ENCODE data around the gene HOXB13.

HOXB13 gene

DNA sequence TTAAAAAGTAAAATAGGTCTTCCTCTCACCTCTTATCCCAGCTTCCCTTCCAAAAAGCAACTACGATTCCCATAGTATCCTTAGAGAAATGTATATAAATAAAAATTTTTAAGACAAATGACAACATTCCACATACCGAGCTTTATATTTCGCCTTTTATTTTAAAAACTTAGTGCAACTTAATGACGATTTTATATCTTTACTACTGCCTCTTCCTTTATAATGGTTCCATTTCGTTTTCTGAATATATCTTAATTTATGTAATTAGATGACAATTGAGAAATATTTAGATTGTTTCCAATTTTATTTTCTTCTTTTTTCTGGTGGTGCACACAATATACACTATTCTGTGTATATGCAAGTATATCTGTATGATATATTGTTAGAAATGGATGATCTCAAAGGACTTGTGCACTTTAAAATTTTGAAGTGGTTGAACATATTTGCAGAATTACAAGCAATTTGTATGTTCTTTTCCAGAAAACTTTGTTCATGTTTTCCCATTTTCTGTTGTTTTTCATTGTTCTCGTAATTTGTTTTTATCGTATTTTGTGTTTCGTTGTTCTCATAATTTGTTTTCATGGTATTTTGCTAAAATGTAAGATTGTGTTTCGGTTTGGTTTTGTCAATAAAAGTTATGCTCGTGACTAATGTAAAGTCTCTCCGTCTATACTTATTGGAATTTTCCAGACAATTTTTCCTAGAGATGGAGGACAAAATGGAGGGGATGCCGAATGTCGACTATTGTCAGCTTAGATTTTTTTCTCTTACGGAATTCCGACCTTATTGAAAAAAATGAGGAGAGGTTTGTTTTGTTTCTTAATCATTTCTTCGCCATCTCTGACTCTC lies 20.4 kb upstream of the HOXB13 start:
- no peak for DNase-seq (ENCODE audit: low spot score)
- FAIRE-seq, result no peak

DNA sequence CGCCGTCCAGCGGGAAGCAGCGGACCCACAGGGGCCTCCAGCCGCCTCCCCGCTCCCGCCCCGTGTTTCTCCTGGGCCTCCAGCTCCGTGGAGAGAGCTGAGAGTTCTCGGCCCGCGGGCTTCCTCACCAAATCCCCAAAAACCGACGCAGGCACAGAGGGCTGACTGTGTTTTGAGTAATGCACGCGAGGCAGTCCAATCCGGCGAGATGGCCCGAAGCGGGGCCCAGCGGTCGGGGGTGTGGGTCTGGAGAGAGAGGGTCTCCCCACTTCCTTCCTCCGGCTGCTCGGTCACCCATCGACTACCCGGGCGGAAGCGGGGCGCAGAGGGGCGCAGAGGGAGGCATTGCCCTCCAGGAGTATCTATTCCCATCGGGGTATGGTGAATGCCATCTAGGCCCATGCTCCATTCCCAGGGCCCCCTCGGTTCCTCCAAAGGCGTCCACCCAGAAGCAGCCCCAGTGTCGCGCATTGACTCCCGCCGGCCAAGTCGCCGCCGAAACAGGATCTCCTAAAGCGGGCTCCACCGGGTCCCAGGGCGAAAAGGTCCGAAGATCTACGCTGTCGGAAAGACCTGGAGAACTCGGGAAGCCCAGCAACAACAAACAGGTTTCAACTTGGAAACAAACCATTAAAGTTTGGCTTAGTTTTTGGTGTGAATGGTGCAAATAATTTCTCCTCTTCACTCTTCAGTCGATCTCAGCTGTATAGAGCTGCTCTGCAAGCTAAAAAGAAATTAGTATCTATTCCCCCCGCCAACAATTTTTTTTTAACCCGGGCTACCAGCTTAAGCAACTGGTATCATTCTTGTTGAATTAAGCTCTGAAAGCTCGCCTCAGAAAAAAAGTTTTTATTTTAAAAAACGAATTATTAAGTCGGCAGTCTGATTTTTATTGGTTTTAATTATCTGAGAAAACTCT lies 19.2 kb upstream of the HOXB13 start:
- DNase-seq (ENCODE audit: low spot score) (no peak), FAIRE-seq (no peak)

DNA sequence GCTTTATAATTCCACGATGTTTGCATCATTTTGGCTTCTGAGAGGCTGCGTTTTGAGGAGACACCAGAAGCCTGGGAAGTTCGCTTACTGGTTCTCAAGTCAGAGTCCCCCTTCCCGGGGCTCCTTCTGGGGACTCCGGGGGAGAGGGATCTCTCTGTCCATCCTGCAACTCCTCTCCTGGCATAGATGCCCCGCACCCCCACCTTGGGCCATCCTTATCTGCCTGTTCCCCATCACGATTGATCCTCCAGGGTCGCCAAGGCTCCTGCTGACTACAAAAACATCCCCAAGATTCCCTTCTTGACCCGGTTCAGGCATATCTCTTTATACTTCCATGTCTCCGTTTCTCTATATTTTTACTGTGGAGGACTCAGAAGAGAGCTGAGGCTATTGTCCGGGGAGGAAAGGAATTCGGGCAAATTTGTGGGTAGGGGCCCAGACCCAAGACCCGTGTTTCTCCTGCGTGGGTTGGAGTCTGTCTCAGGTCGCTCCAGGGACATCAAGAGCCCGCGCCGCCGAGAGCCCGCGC lies 18.4 kb upstream of the HOXB13 start:
- DNase-seq (ENCODE audit: low spot score) (no peak), FAIRE-seq (no peak)

DNA sequence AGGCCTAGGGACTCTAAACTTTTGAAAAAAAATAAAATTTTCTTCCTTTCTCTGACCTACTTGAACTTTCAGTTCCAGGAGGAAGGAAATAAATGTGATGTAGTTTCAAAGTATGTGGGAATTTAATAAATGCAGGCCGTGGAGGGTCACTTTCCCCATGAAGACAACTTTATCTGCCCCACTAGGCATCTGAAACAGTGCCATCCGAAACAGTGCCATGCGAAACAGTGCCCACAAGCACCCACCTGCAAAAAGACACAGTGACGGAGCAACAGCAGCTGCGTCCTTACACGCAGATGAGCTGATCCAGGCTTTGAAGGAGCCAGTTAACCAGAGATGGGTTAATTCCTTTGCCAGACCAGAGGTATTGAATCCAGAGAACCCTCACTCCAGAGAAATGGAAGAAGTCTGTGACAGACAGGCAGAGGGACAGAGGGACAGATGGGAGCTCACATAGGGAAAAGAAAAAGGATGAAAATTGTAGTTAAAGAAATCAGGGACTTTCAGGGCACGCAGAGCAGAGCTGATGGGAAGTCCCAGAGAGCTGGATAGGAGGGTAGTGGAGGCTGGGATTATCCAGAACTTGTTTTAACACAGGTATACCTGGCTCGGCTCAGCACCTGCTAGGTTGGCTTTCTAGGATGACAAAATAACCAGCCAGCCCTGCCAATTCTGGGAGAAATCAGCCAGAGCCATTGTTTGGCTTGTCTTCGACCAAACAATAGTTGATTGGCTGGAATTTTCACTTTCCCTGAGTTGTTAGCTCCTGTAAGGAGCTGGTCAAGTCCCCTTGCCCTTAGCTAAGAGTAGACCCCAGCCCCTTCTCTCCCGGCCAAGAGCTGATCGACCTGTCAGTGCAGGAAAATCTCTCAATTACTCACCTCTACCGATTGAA lies 17.1 kb upstream of the HOXB13 start:
- DNase-seq (ENCODE audit: low spot score) (no peak), FAIRE-seq (no peak)

- DNase-seq (ENCODE audit: low spot score) (no peak), FAIRE-seq (no peak)
These were observed 12.0 kb upstream of the HOXB13 start for GRCh38 chr17:48740537-48740936.

DNA sequence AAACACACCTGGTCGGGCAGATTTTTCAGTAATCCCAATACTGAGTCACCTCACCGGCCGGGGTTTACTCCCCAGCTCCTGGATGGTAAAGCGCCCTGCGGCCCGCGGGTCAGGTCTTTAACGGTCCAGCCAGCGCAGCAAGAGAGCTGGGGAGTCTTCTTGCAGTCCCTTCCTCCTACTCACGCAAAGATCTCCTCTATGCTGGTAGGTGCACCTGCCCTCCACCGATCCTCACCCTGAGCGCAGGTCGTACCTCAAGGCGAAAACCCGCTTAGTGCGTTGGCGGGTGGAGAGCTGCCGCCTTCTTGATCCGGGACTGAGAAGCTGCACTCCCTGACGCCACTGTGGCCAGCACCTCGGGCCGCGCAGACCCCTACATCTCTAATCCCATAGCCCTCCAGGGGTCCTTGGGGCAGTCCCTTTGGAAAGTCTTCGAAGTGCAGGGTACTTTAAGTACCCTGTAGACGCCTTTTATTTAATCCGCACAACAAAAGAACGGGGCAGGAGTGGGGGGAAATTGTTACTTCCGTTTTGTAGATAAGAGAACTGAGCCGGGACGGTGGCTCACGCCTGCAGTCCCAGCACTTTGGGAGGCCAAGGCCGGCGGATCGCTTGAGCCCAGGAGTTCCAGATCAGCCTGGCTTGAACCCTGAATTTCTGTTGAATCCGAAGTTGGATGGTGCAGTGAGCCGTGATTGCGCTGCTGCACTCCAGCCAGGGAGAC lies 10.4 kb upstream of the HOXB13 start:
- DNase-seq (ENCODE audit: low spot score), result no peak
- FAIRE-seq, result no peak

DNA sequence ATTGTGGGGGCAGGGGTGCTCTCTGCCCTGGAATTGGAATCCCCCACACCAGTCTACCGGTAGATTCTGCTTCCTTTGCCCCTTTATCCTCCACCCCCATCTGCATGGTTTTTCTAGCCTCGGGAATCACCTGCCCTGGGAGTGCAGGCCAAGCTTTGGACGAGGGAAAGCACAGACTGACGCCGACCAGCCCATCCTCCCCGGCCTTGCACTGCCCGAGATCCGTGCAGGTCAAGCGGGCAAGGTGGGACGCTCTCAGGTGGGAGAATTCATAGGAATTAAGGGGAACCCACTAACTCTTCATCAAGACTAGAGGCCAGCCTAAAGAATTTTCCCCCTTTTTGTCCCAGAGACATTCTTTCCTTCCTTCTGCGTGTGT lies 9.9 kb upstream of the HOXB13 start:
- FAIRE-seq (no peak), DNase-seq (ENCODE audit: low spot score) (no peak)

DNA sequence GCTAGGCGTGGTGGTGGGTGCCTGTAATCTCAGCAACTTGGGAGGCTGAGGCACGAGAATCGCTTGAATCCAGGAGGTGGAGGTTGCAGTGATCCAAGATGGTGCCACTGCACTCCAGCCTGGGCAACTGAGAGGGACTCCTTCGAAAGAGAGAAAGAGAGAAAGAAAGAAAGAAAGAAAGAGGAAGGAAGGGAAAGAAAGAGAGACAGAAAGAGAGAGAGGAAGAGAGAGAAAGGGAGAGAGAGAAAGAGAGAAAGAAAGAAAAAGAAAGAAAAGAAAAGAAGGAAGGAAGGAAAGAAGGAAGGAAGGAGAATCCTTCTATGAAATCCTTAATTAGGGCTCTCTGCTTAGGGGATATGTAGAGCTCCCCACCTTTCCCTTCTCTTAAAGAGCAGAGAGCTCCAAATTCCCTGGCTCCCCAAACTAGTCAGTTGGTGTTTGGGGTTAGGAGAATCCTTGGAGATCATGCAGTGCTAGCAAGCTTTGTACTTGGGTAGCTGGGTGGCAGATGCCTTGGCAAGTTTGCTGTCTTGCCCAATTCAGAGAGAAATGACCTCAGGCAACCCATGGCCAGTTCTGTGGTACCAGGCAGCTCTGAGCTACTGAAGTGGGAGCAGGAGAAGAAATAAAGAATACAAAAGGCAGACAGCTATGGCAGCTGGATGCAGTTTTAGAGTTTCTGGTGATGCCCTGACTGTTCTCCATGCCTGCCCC lies 8.9 kb upstream of the HOXB13 start:
- no peak for FAIRE-seq

GRCh38 chr17:48735062-48735351 lies 6.5 kb upstream of the HOXB13 start:
- FAIRE-seq (no peak), DNase-seq (ENCODE audit: low spot score) (no peak)

More for the DNA sequence above, 8.9 kb upstream of the HOXB13 start:
- no peak for DNase-seq (ENCODE audit: low spot score)

- DNase-seq (ENCODE audit: low spot score), result no peak
- FAIRE-seq, result no peak
These were observed 5.9 kb upstream of the HOXB13 start for GRCh38 chr17:48734333-48735061.

DNA sequence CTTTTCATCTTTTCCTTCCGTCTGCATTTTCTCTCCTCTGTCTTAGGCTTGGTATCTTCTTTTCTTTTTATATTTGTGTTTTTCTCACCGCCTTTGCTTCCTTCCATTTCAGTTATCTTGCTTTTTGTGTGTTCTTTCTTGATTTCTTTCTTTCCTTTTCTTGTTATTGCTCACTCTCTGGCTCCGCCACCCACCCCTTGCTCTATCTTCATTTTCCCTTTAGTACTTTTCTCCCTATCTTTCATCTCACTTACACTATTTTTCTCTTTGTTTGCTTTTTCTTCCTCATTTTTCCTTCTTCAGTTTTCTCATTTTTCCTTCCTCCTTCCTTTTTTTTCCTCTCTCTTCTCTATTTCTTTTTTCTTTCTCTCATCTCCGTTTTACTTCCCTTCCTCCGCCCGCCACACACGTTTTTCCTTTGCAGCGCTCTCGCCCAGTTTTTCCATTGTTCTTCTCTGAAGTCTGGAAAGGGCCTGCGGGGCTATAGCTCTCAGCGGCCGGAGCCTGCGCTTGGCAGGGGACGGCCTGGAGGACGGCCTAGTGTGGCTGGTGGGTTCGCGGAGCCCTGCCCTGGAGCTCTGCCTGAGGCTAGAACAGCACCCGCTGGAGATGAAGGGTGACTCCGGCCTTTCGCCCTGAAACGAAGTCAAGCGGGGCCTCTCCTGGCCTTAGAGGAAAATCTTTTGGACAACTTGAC lies 5.2 kb upstream of the HOXB13 start:
- FAIRE-seq (no peak), DNase-seq (ENCODE audit: low spot score) (no peak)

DNA sequence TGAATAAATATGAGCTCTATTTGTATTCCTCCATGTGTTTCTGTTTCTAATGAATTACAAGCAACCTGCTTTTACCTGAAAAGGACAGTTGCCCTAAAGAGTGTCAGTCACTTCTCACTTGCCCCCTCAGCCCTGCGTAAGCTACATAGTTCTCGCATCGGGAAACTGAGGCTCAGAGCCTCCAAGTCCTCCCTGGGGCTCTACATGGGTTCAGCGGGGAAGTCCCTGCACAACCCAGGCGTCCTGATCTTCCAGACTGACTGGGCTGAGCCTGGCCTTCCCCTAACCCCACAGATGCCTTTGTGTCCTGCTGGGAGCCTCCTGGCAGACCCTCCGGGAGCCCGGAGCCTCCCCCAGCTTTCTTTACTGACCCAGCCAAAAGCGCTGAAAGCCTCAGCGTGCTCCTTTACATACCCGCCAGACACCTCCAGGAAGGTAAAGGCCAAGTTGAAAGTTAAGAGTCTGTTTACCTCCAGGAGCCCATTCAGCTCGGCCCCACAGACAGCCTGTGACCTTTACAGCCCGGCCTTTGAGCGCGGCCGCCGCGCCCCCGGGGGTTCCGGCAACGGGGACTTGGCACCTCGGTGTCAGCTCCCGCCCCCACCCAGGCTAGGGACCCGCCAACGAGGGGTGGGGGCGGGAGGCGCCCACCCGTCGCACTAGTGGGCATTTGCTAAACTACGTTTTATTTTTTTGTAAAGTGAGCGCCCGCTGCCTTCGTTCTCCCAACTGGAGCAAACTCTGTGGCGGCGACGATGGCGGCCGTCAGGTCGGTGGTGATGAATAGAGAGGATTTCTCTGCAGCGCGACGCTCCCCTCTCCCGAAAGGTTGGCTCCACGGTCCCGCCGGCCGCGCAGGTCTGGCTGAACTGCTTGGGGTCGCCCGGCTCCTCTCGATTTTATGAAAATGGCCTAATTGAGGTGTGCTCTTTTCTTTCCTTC lies 4.4 kb upstream of the HOXB13 start:
- no peak for DNase-seq (ENCODE audit: low spot score)

GRCh38 chr17:48731355-48731754 lies 2.8 kb upstream of the HOXB13 start:
- no peak for FAIRE-seq
- no peak for DNase-seq (ENCODE audit: low spot score)

More for the DNA sequence above, 4.4 kb upstream of the HOXB13 start:
- FAIRE-seq, result no peak

- DNase-seq (ENCODE audit: low spot score) (no peak), FAIRE-seq (no peak)
These were observed 1.6 kb upstream of the HOXB13 start for GRCh38 chr17:48730240-48730550.

DNA sequence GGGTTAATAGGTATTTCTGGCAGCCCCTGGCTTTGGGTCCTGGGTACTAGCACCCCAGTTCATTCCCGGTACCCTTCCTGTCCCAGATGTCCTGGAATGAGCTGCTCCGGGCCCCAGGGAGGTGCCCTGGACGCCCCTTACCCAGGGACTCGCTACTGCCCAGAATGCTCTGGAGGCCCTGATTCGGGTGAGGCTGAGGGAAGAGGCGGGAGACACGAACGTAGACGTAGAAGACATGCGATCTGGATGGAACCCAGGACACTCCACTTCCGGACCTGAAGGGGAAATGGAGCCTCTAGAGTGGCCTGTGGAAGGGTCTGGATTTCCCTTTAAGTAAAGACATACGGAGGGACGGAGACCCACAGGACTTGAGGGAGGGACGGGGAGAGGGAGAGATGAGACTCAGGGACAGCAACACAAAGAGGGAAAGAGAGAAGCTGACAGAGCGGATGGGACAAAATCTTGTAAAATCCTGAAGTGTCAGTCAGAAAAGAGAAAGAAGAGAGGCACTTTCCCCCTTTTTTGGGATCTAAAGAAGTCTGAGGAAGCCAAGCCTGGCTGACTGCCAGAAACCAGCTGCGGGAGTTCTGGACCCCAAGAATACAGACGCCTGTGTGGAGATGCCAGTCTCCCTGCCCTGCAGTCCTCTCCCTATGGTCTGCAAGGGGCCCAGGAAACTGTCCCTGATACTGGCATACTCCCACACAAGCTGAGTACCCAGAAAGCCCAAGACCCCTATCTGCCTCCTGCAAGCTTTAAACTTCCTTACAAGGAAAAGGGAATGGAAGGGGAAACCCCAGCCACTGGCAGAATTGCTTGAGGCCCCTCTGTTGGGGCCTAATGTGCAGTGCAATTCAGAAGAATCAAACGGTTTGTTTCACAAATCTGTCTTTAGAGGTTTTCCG lies 1.0 kb upstream of the HOXB13 start:
- peak; percentile 30 for DNase-seq (ENCODE audit: low spot score)
- no peak for FAIRE-seq

DNA sequence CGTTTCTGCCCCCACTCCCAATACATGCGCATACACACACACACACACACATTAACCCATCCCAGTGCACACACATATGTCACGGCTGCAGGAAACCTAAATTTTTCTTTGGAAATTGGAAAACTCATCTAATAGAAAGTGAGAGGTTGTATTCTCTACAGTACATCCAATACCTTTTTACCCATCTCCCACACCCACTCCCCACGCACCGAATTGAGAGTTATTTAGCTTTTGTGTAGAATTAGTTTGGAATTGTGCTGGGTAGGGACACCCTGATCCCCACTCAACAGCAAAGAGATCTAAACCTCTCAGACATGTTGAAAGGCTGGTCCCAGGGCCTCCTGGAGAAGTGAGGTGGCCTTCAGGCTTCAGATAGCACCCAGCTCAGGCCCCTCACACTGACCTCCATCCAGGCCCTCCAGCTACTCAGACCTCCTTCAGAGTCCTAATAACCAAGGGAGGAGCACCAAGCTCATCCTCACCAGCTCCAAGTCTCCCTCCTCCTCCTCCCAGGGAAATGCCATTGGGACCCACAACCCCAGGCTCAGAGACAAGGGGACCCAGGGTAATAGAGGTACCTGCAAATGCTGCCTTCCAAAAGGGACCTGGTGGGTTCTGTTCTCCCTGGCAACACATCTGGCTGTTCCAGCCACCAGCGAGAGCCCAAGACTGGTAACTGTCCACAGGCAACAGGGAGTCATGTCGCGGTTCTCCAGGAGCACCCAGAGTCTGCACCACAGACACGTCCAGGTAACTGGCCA lies 955 bp downstream of the HOXB13 start:
- DNase-seq (ENCODE audit: low spot score) (no peak), FAIRE-seq (no peak)

All from urothelium cell line (cell line).